HUES6 (cell line): ENCODE results near the gene LHX3.
A peak's percentile ranks its signal among the peaks of the same experiment; 100 is the strongest.

Experiments
- H3K27ac ChIP-seq: 2 replicates; pipeline ENCODE4 v1.7.0; 2013; ENCODE audit warnings: low read depth, mild to moderate bottlenecking, low read length, inconsistent platforms
- H3K27me3 ChIP-seq: 2 replicates; pipeline ENCODE4 v1.6.1; 2013; ENCODE audit warnings: low read length; ENCODE audit not compliant: control insufficient read depth, insufficient read depth
- H3K36me3 ChIP-seq: 2 replicates; pipeline ENCODE4 v1.6.1; 2013; ENCODE audit warnings: low read length; ENCODE audit not compliant: control insufficient read depth, insufficient read depth
- H3K4me1 ChIP-seq: 2 replicates; pipeline ENCODE4 v1.6.1; 2013; ENCODE audit warnings: low read length; ENCODE audit not compliant: control insufficient read depth, insufficient read depth
- H3K4me3 ChIP-seq: 2 replicates; pipeline ENCODE4 v1.5.1; 2013; ENCODE audit warnings: low read depth, low read length
- H3K9ac ChIP-seq: one replicate; pipeline ENCODE4 v1.6.1; 2013; ENCODE audit warnings: mild to moderate bottlenecking, low read length
- H3K9me3 ChIP-seq: 2 replicates; pipeline ENCODE4 v1.6.1; 2013; ENCODE audit warnings: low read depth, low read length; ENCODE audit not compliant: control insufficient read depth, insufficient read depth

LHX3 gene

GRCh38 chr9:136204838-136205706 lies at the start of gene LHX3:
Gene LHX3, minus strand, starts transcription at chr9:136205128. Its CDS starts 116 bp downstream, at chr9:136205012.
- peak within 1 kb of the TSS; percentile 18; the same call in 1 of the 2 replicates for H3K4me3 ChIP-seq
- no peak within 1 kb of the TSS for H3K9ac ChIP-seq
- H3K36me3 ChIP-seq, result peaks cover 10% of the 10 kb centered on the region
- no peak within 1 kb of the TSS for H3K27ac ChIP-seq
- H3K9me3 ChIP-seq, result no peaks in the 10 kb centered on the region
- 0 out of 2 replicates have a peak, but pooled peaks cover 2% of the 10 kb centered on the region for H3K4me1 ChIP-seq
- peaks cover 67% of the 10 kb centered on the region for H3K27me3 ChIP-seq

- H3K4me3 ChIP-seq, result no peak overlapping the region
- no peak overlapping the region for H3K9ac ChIP-seq
- H3K4me1 ChIP-seq, result peaks cover under 1% of the 10 kb centered on the region; the same call in 1 of the 2 replicates
- no peaks in the 10 kb centered on the region for H3K27me3 ChIP-seq
- no peaks in the 10 kb centered on the region for H3K9me3 ChIP-seq
- H3K36me3 ChIP-seq, result no peaks in the 10 kb centered on the region
- H3K27ac ChIP-seq, result no peak overlapping the region
These were observed 48.6 kb upstream of the LHX3 start for GRCh38 chr9:136253246-136254130.

GRCh38 chr9:136252846-136253245 lies 47.9 kb upstream of the LHX3 start:
- H3K36me3 ChIP-seq, result no peaks in the 10 kb centered on the region
- H3K27ac ChIP-seq, result no peak overlapping the region
- no peak overlapping the region for H3K4me3 ChIP-seq
- H3K9me3 ChIP-seq, result no peaks in the 10 kb centered on the region
- H3K9ac ChIP-seq, result no peak overlapping the region
- no peaks in the 10 kb centered on the region for H3K27me3 ChIP-seq
- peaks cover 7% of the 10 kb centered on the region for H3K4me1 ChIP-seq

- peaks cover 13% of the 10 kb centered on the region for H3K4me1 ChIP-seq
- no peak overlapping the region for H3K4me3 ChIP-seq
- no peaks in the 10 kb centered on the region for H3K9me3 ChIP-seq
- H3K9ac ChIP-seq, result no peak overlapping the region
- no peaks in the 10 kb centered on the region for H3K27me3 ChIP-seq
- no peak overlapping the region for H3K27ac ChIP-seq
- no peaks in the 10 kb centered on the region for H3K36me3 ChIP-seq
These were observed 47.4 kb upstream of the LHX3 start for GRCh38 chr9:136252281-136252680.

GRCh38 chr9:136251264-136252115 lies 46.6 kb upstream of the LHX3 start:
- no peak overlapping the region for H3K27ac ChIP-seq
- no peak overlapping the region for H3K9ac ChIP-seq
- no peaks in the 10 kb centered on the region for H3K27me3 ChIP-seq

GRCh38 chr9:136250676-136251075 lies 45.7 kb upstream of the LHX3 start:
- Histone ChIP-seq H3K36me3 (no peaks in the 10 kb centered on the region), H3K4me3 (no peak overlapping the region), H3K27ac (no peak overlapping the region), H3K9ac (no peak overlapping the region), H3K27me3 (no peaks in the 10 kb centered on the region), H3K9me3 (no peaks in the 10 kb centered on the region), H3K4me1 (peaks cover 18% of the 10 kb centered on the region)

More at GRCh38 chr9:136251264-136252115, 46.6 kb upstream of the LHX3 start:
- Histone ChIP-seq H3K36me3 (no peaks in the 10 kb centered on the region), H3K4me3 (no peak overlapping the region), H3K4me1 (peaks cover 14% of the 10 kb centered on the region), H3K9me3 (no peaks in the 10 kb centered on the region)

- H3K27me3 ChIP-seq, result no peaks in the 10 kb centered on the region
- peaks cover 18% of the 10 kb centered on the region for H3K4me1 ChIP-seq
- H3K36me3 ChIP-seq, result no peaks in the 10 kb centered on the region
- H3K9me3 ChIP-seq, result no peaks in the 10 kb centered on the region
- no peak overlapping the region for H3K27ac ChIP-seq
- H3K9ac ChIP-seq, result no peak overlapping the region
- no peak overlapping the region for H3K4me3 ChIP-seq
These were observed 45.1 kb upstream of the LHX3 start for GRCh38 chr9:136249877-136250559.

- Histone ChIP-seq H3K27ac (no peak overlapping the region), H3K9ac (no peak overlapping the region), H3K9me3 (no peaks in the 10 kb centered on the region), H3K36me3 (no peaks in the 10 kb centered on the region), H3K27me3 (no peaks in the 10 kb centered on the region), H3K4me3 (no peak overlapping the region), H3K4me1 (peaks cover 25% of the 10 kb centered on the region)
These were observed 44.3 kb upstream of the LHX3 start for GRCh38 chr9:136248951-136249876.

- Histone ChIP-seq H3K27me3 (no peaks in the 10 kb centered on the region), H3K36me3 (no peaks in the 10 kb centered on the region), H3K27ac (no peak overlapping the region), H3K4me3 (no peak overlapping the region), H3K9me3 (no peaks in the 10 kb centered on the region), H3K9ac (no peak overlapping the region), H3K4me1 (peaks cover 36% of the 10 kb centered on the region)
These were observed 43.2 kb upstream of the LHX3 start for GRCh38 chr9:136247947-136248637.
